Astrocyte (in vitro differentiated cells and primary cell): ENCODE measurements around the gene OSBPL9. TPM values are rescaled to one million over a fixed set of nuclear protein-coding genes. Genes with fewer than 3 reads are reported as not detected.

Source experiments
- DNase-seq: peaks from one replicate; pipeline ENCODE4 v3.0.0-alpha.2; 2010; ENCODE audit warnings: low read depth
- FAIRE-seq: peaks from 2 replicates; lab custom pipeline; 2011; peaks lifted over from hg19 to GRCh38; lab: Jason Lieb, UNC
- H2AFZ ChIP-seq: 2 replicates; pipeline ENCODE4 v1.6.0; 2012; ENCODE audit warnings: low read depth, low read length, inconsistent platforms
- H3K27ac ChIP-seq: 2 replicates; pipeline ENCODE4 v1.5.1; 2011; ENCODE audit warnings: low read depth, low read length, inconsistent platforms
- H3K27me3 ChIP-seq: 2 replicates; pipeline ENCODE4 v1.6.0; 2011; ENCODE audit warnings: low read length, inconsistent platforms; ENCODE audit not compliant: insufficient read depth
- H3K36me3 ChIP-seq: 2 replicates; pipeline ENCODE4 v1.5.1; 2011; ENCODE audit warnings: low read length, inconsistent platforms; ENCODE audit not compliant: insufficient read depth
- H3K4me1 ChIP-seq: 2 replicates; pipeline ENCODE4 v1.5.1; 2011; ENCODE audit warnings: low read length, inconsistent platforms; ENCODE audit not compliant: insufficient read depth
- H3K4me2 ChIP-seq: 2 replicates; pipeline ENCODE4 v1.6.0; 2012; ENCODE audit warnings: low read length, inconsistent platforms
- H3K4me3 ChIP-seq: 2 replicates; pipeline ENCODE4 v1.5.1; 2011; ENCODE audit warnings: low read depth, mild to moderate bottlenecking, low read length, inconsistent platforms; ENCODE audit not compliant: insufficient read depth
- H3K79me2 ChIP-seq: 2 replicates; pipeline ENCODE4 v1.6.0; 2012; ENCODE audit warnings: mild to moderate bottlenecking, low read length, inconsistent platforms; ENCODE audit not compliant: insufficient read depth
- H3K9ac ChIP-seq: 2 replicates; pipeline ENCODE4 v1.6.0; 2012; ENCODE audit warnings: mild to moderate bottlenecking, low read length, inconsistent platforms
- H3K9me3 ChIP-seq: 2 replicates; pipeline ENCODE4 v1.5.1; 2012; ENCODE audit warnings: low read depth, mild to moderate bottlenecking, low read length, inconsistent platforms; ENCODE audit not compliant: insufficient read depth
- H4K20me1 ChIP-seq: 2 replicates; pipeline ENCODE4 v1.6.0; 2012; ENCODE audit warnings: low read length, inconsistent platforms; ENCODE audit not compliant: insufficient read depth
- H3K27ac Mint-ChIP-seq: one replicate; pipeline ENCODE4 v1.8.0; 2021; ENCODE audit warnings: mild to moderate bottlenecking, mixed read lengths; ENCODE audit not compliant: unreplicated experiment
- H3K27me3 Mint-ChIP-seq: one replicate; pipeline ENCODE4 v1.8.0; 2021; ENCODE audit warnings: low read depth, mixed read lengths; ENCODE audit not compliant: unreplicated experiment
- H3K36me3 Mint-ChIP-seq: one replicate; pipeline ENCODE4 v1.8.0; 2021; ENCODE audit warnings: low read depth, mixed read lengths; ENCODE audit not compliant: unreplicated experiment
- H3K4me1 Mint-ChIP-seq: one replicate; pipeline ENCODE4 v1.8.0; 2021; ENCODE audit warnings: low read depth, mixed read lengths; ENCODE audit not compliant: unreplicated experiment
- H3K4me3 Mint-ChIP-seq: one replicate; pipeline ENCODE4 v1.8.0; 2021; ENCODE audit warnings: mild to moderate bottlenecking, moderate library complexity, mixed read lengths; ENCODE audit not compliant: unreplicated experiment
- H3K9me3 Mint-ChIP-seq: one replicate; pipeline ENCODE4 v1.8.0; 2021; ENCODE audit warnings: mild to moderate bottlenecking, mixed read lengths; ENCODE audit not compliant: unreplicated experiment
- CTCF ChIP-seq: IDR thresholded peaks from 2 replicates; pipeline ENCODE4 v1.5.1; 2011; ENCODE audit warnings: low read depth, mild to moderate bottlenecking, inconsistent platforms, low read length, moderate library complexity; ENCODE audit not compliant: insufficient read depth
- EZH2 ChIP-seq: IDR thresholded peaks from 2 replicates; pipeline ENCODE4 v1.6.1; 2012; ENCODE audit warnings: mild to moderate bottlenecking, low read length, inconsistent platforms; ENCODE audit not compliant: insufficient read depth
- total RNA-seq: library from RNA; stranded (reverse); gene quantifications from 2 replicates; pipeline ENCODE4 v1.2.1, GENCODE V29; 2021

OSBPL9 gene
- total RNA-seq, 1 donor from 2014 or later, result 117 TPM

DNA sequence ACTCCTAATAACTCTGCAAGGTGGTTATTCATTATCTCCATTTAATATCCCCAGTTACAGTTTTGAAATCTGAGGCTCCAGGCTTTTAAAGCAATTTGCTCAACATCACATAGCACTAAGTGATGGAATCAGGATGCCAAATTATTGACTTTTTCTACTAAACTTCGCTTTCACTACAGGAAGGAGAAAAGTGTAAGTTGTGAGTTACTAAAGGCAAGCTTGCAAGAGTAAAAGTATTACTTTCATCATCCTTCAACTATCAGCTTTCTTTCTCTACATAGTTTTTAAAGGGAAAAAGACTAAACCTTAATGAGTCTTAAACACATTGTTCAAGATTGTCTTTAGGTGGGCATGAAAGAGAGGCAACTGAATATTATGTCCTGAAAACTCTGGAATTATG lies 1.8 kb downstream of the OSBPL9 start:
- no peak overlapping the region for H3K4me3 ChIP-seq

GRCh38 chr1:51620470-51620869 lies 3.6 kb downstream of the OSBPL9 start:
- Histone ChIP-seq H3K27ac (no peak overlapping the region), H3K79me2 (peaks cover 73% of the 10 kb centered on the region), H4K20me1 (peaks cover 21% of the 10 kb centered on the region), H3K36me3 (no peaks in the 10 kb centered on the region), H2AFZ (no peak overlapping the region), H3K9me3 (no peaks in the 10 kb centered on the region), H3K4me1 (peaks cover 13% of the 10 kb centered on the region), H3K27me3 (no peaks in the 10 kb centered on the region), H3K9ac (no peak overlapping the region), H3K4me3 (no peak overlapping the region), H3K4me2 (no peak overlapping the region)
- H3K4me1 Mint-ChIP-seq, result peaks cover 42% of the 10 kb centered on the region
- no peaks in the 10 kb centered on the region for H3K36me3 Mint-ChIP-seq
- H3K27ac Mint-ChIP-seq, result no peak overlapping the region
- TF ChIP-seq EZH2, result no peak
- TF ChIP-seq CTCF, result no peak
- no peaks in the 10 kb centered on the region for H3K27me3 Mint-ChIP-seq
- FAIRE-seq, result no peak
- H3K4me3 Mint-ChIP-seq, result peak overlapping the region; percentile 48
- no peak for DNase-seq
- no peaks in the 10 kb centered on the region for H3K9me3 Mint-ChIP-seq

More for the DNA sequence above, 1.8 kb downstream of the OSBPL9 start:
- TF ChIP-seq EZH2, result no peak
- TF ChIP-seq CTCF, result no peak
- H3K27me3 Mint-ChIP-seq, result no peaks in the 10 kb centered on the region
- H3K4me1 ChIP-seq, result peaks cover 13% of the 10 kb centered on the region
- H4K20me1 ChIP-seq, result peaks cover 21% of the 10 kb centered on the region
- H3K79me2 ChIP-seq, result peaks cover 64% of the 10 kb centered on the region
- no peak overlapping the region for H3K4me2 ChIP-seq
- H3K4me1 Mint-ChIP-seq, result peaks cover 40% of the 10 kb centered on the region
- H3K27me3 ChIP-seq, result no peaks in the 10 kb centered on the region
- H3K36me3 Mint-ChIP-seq, result no peaks in the 10 kb centered on the region
- no peak for FAIRE-seq
- H3K36me3 ChIP-seq, result no peaks in the 10 kb centered on the region
- no peak overlapping the region for H3K9ac ChIP-seq
- no peak overlapping the region for H2AFZ ChIP-seq
- no peaks in the 10 kb centered on the region for H3K9me3 ChIP-seq
- no peaks in the 10 kb centered on the region for H3K9me3 Mint-ChIP-seq
- H3K27ac ChIP-seq, result no peak overlapping the region
- H3K4me3 Mint-ChIP-seq, result peak overlapping the region; percentile 99
- no peak overlapping the region for H3K27ac Mint-ChIP-seq
- no peak for DNase-seq

DNA sequence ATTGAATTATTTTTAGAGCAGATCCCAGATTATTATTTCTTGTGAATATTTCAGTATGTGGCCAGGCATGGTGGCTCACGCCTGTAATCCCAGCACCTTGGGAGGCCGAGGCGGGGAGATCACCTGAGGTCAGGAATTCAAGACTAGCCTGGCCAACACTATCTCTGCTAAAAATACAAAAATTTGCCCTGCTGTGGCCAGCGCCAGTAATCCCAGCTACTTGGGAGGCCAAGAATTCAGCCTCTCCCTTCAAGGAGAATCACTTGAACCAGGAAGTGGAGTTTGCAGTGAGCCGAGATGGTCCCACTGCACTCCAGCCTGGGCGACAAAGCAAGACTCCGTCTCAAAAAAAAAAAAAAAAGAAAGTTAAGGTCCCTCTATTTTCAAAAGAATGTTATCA lies 4.3 kb downstream of the OSBPL9 start:
- TF ChIP-seq EZH2 (no peak), CTCF (no peak)
- H3K4me3 ChIP-seq, result no peak overlapping the region
- Mint-ChIP-seq H3K4me3 (no peak overlapping the region), H3K9me3 (no peaks in the 10 kb centered on the region), H3K4me1 (peaks cover 42% of the 10 kb centered on the region), H3K36me3 (no peaks in the 10 kb centered on the region), H3K27me3 (no peaks in the 10 kb centered on the region), H3K27ac (no peak overlapping the region)
- FAIRE-seq (no peak), DNase-seq (no peak)
- no peaks in the 10 kb centered on the region for H3K36me3 ChIP-seq
- no peak overlapping the region for H3K27ac ChIP-seq
- H2AFZ ChIP-seq, result no peak overlapping the region
- H3K79me2 ChIP-seq, result peaks cover 79% of the 10 kb centered on the region
- peaks cover 13% of the 10 kb centered on the region for H3K4me1 ChIP-seq
- no peaks in the 10 kb centered on the region for H3K9me3 ChIP-seq
- H3K4me2 ChIP-seq, result no peak overlapping the region
- peaks cover 21% of the 10 kb centered on the region for H4K20me1 ChIP-seq
- H3K9ac ChIP-seq, result no peak overlapping the region
- no peaks in the 10 kb centered on the region for H3K27me3 ChIP-seq
